Kidney tubule cell (primary cell): ENCODE data around the gene TAF4.
A peak's percentile ranks its signal among the peaks of the same experiment; 100 is the strongest.
"Not testable (repeated sequence)": the region's sequence is repeated elsewhere in the genome, so short reads cannot be mapped to it uniquely, and the experiment has no call there.

Source experiments
- DNase-seq: peaks from one replicate; pipeline ENCODE4 v3.0.0-alpha.2; 2018; ENCODE audit warnings: low spot score

The TAF4 gene

GRCh38 chr20:62003567-62004405 is 61.9 kb downstream of the TAF4 start:
- DNase-seq: no peak

GRCh38 chr20:62002882-62003480 is 62.7 kb downstream of the TAF4 start:
- DNase-seq: no peak

GRCh38 chr20:62001178-62001715 is 64.4 kb downstream of the TAF4 start:
- DNase-seq: no peak

GRCh38 chr20:61998343-61999121 is 67.1 kb downstream of the TAF4 start:
- no peak for DNase-seq

GRCh38 chr20:61997891-61998290 is 67.8 kb downstream of the TAF4 start:
- DNase-seq: no peak

GRCh38 chr20:61997372-61997771 is 68.3 kb downstream of the TAF4 start:
- DNase-seq: no peak

GRCh38 chr20:61994546-61994945 is 71.1 kb downstream of the TAF4 start:
- DNase-seq: no peak

GRCh38 chr20:61993058-61993457 is 72.6 kb downstream of the TAF4 start:
- no peak for DNase-seq

- DNase-seq: no peak
Measured at GRCh38 chr20:61991476-61991875, 74.2 kb downstream of the TAF4 start.

- no peak for DNase-seq
Measured at GRCh38 chr20:61990484-61990883, 75.2 kb downstream of the TAF4 start.

- no peak for DNase-seq
Measured at GRCh38 chr20:61989741-61990140, 75.9 kb downstream of the TAF4 start.

GRCh38 chr20:61988665-61989064 is 77.0 kb downstream of the TAF4 start:
- DNase-seq: no peak

GRCh38 chr20:61986762-61987321 is 78.8 kb downstream of the TAF4 start:
- no peak for DNase-seq

- DNase-seq: no peak
Measured at GRCh38 chr20:61985096-61985495, 80.6 kb downstream of the TAF4 start.

GRCh38 chr20:61984431-61984830 is 81.2 kb downstream of the TAF4 start:
- not testable (repeated sequence) for DNase-seq

GRCh38 chr20:61983965-61984364 is 81.7 kb downstream of the TAF4 start:
- no peak for DNase-seq

- DNase-seq: no peak
Measured at GRCh38 chr20:61982951-61983315, 82.7 kb downstream of the TAF4 start.

- DNase-seq: no peak
Measured at GRCh38 chr20:61982191-61982950, 83.3 kb downstream of the TAF4 start.

- not testable (repeated sequence) for DNase-seq
Measured at GRCh38 chr20:61981691-61982090, 84.0 kb downstream of the TAF4 start.

GRCh38 chr20:61980647-61981583 is 84.8 kb downstream of the TAF4 start:
- DNase-seq: peak; percentile 23
